Stimulated activated CD4-positive, alpha-beta T cell treated with anti-CD3 and anti-CD28 coated beads, TNF-alpha, amount 100 ng/mL, for 24 hours (primary cell): ENCODE measurements around the gene IQCE.
"Not testable (repeated sequence)": the region's sequence is repeated elsewhere in the genome, so short reads cannot be mapped to it uniquely, and the experiment has no call there.

ENCODE experiments used
- DNase-seq, 3 experiments: peaks; one replicate each; pipeline ENCODE4 v3.0.0-alpha.2; 2020; ENCODE audit warnings: low read depth in 3 of 3

IQCE gene

DNA sequence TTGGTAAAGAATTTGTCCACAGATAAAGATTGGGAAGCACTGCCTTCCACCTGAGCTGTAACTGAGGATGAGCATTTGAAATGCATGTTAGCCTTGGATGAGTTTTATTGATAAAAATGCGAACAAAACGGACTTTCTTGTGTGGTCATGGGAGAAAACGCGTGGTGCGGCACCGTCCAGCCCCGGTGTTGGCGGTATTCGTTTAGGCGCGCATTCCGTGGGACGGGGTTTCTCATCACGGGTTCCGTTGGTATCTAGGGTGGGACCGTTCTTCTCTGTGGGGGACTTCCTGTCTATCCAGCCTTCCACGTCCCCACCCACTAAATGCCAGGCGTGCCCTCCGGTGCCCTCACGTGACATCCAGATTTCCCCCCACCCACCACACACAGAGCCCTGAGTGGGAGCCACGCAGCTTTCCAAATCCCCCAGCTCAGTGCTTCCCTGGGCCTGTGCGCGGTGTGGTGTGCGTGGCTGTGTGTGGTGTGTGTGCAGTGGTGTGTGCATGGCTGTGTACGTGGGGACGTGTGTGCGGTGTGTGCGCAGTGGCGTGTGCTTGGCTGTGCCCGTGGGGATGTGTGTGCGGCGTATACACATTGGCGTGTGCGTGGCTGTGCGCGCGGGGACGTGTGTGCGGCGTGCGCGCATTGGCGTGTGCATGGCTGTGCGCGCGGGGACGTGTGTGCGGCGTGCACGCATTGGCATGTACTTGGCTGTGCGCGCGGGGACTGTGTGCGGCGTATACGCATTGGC lies 18.1 kb downstream of the IQCE start:
- no peak for DNase-seq

- no peak for DNase-seq
Measured at GRCh38 chr7:2577914-2578680, 19.3 kb downstream of the IQCE start.

GRCh38 chr7:2580636-2581035 lies 21.9 kb downstream of the IQCE start:
- DNase-seq, result no peak

GRCh38 chr7:2582006-2582735 lies 23.4 kb downstream of the IQCE start:
- DNase-seq, result no peak

GRCh38 chr7:2583798-2584580 lies 25.2 kb downstream of the IQCE start:
- no peak for DNase-seq

- no peak for DNase-seq
Measured at GRCh38 chr7:2585446-2585845, 26.7 kb downstream of the IQCE start.

DNA sequence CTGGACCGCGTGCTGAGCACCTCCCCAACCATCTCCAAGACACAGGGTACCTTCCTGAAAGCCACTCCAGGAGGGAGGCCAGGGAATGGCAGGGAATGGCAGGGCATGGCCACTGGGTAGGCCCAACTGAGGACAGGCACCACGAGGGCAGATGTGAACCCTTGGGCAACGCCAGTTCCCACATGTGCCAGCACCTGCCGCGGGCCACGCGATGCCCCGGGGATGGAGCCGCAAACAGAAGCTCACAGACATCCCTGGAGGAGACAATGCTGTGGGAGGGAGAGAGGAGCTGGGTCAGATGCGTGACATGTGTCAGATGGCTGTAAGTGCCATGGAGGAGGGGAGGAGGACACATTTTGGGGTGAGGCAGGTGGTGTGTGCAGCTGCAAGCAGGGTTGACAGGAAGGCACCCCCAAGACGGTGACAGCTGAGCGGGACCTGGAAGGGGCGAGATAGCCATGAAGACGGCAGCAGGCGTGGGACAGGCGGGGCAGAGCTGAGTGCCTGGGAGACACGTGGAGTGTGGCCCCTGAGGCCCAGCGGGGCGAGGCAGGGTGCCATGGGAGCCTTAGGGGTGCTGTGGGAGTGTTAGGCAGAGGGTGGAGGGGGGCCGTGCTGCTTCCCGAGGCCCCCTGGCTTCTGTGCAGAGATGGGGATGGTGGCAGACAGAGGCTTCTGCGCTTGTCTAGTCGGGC lies 27.7 kb downstream of the IQCE start:
- DNase-seq, result no peak

DNA sequence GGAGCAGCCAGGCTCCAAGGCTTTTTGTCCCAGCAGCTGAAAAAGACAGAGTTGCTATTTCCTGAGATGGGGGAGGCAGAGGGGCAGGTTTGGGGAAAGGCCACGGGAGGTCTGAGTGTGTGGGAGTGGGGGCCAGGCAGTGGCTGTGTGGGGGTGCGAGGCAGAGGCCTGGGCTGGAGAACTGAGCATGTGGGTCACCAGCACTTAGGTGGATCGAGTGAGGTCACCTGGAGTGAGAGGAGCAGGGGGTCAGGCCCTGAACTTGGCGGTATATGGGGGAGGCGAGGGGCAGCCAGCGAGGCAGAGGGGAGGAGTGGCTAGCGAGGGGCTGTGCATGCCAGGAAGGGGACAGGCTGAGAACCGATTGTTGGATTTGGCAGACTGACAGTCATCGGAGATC lies 28.4 kb downstream of the IQCE start:
- no peak for DNase-seq

DNA sequence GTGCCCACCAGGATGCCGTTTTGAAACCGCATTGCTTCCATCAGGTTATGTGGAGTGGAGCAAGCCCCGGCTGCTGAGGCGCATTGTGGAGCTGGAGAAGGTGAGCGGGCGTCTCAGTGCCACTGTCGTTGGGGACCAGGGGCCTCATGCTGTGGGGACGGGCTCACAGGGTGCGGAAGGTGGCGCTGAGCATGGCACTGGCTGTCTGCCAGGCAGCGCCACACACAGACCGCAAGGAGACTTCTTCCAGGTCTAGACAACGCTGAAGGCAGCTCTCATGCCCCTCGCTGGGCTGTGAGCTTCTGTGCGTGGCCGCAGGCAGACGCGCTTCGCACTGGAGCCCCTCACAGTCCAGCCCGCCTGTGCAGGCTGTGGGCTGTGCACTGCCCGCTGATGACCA lies 29.0 kb downstream of the IQCE start:
- DNase-seq, result no peak

DNA sequence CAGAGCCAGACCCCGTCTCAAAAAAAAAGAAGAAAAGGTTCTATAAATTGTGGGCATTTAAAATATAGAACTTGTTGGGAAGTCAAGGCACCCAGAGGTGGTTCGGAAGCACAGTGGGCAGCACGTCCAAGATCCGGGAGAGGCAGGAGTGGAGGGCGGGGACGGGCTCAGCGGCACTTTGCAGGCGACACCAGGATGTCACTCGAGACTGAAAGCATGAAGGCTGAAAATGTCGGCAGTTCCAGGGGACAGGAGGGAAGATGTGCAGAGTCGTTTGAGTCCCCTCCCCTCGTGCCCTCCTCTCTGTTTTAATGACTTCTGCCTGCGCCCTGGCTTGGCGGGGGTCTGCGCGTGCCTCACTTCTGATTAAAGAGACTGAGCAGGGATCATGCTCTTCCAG lies 30.6 kb downstream of the IQCE start:
- no peak for DNase-seq

GRCh38 chr7:2589941-2590340 lies 31.2 kb downstream of the IQCE start:
- not testable (repeated sequence) for DNase-seq

DNA sequence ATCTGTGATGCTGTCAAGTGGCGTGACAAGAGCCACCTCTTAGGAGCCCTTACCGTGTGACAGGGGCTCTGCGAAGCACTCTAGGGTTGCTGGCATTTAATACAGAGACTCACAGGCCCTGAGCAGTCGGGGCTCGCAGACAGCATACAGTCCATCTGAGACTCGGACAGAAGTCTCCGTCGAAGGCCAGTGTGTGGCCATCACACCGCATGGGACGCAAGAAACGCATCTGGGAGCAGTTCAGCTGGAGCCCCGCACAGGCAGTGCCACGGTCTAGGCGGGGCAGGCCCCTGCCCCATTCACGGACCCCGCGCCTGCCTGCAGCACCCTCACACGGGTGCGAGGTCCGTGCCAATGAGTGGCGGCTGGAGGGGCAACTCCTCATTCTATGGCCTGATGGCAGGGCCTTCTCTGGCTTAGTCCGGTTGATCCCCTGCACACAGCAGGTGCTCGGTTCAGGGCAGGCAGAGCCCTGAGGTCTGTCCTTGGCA lies 33.6 kb downstream of the IQCE start:
- DNase-seq, result no peak

DNA sequence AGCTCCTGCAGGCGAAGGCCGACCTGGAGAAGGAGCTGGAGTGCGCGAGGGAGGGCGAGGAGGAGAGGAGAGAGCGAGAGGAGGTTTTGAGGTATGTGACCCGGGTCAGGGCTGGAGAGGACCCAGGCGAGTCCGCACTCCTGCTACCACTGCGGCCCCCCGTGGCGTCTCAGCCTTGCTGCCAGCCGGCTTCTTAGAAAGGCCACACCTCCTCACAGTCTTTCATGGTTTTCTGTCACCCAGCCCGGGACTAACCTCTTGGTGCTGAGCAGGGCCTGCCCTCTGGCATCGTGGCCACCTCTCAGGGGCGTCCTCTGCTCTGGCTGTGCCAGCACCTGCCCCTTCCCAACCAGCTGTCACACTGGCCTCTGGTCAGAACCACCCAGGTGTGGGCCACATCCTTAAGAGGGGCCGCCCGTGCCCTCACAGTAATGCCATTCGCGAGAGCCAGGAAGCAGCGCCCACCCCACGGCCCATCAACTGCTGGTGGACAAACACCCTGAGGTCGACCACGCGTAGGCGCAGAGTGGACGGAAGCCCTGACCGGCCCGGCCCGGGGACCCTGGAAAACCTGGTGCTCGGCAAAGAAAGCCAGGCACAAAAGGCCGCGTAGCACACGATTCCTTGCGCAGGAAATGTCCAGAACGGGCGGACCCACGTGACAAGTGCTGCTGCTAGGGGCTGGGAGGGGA lies 34.4 kb downstream of the IQCE start:
- no peak for DNase-seq

DNA sequence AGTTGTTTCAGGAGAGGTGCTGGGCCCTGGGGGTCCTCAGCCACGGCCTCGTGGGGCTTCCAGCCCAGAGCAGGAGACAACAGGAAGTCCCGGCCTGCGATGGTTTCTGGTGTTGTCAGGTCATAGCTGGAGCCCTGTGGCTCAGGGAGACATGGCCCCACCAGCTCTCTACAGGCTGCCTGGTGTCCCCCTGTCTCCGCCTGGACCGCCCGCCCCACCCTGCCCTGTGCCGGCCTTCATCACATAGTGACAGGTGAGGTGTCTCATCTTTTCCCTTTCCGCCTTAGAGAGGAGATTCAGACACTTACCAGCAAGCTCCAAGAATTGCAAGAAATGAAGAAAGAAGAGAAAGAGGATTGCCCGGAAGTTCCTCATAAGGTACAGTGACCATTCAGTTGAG lies 35.8 kb downstream of the IQCE start:
- no peak for DNase-seq

DNA sequence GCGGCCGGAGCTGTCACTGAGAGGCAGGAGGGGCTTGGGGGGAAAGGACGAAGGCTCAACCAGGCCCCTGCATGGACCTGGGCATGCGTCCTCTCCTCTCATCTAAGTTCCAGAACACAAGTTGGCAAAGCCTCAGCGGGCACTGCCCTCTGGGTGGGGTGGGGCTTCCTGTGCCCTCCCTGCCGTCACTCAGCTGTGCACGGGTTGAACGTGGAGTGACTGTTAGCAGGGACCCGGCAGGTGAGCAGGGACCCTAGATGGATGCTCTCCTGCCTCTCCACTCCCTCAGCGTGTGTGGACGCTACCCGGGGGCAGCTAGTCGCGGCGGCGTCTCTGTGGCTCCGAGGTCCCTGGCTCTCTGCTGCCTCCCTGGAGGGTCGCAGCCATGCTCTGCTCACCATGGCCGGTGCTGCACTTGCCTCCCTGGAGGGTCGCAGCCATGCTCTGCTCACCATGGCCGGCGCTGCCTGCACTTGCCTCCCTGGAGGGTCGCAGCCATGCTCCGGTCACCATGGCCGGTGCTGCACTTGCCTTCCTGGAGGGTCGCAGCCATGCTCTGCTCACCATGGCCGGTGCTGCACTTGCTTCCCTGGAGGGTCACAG lies 36.6 kb downstream of the IQCE start:
- DNase-seq, result no peak

- DNase-seq, result no peak
Measured at GRCh38 chr7:2596464-2597272, 37.9 kb downstream of the IQCE start.

GRCh38 chr7:2597273-2597640 lies 38.5 kb downstream of the IQCE start:
- DNase-seq, result no peak

DNA sequence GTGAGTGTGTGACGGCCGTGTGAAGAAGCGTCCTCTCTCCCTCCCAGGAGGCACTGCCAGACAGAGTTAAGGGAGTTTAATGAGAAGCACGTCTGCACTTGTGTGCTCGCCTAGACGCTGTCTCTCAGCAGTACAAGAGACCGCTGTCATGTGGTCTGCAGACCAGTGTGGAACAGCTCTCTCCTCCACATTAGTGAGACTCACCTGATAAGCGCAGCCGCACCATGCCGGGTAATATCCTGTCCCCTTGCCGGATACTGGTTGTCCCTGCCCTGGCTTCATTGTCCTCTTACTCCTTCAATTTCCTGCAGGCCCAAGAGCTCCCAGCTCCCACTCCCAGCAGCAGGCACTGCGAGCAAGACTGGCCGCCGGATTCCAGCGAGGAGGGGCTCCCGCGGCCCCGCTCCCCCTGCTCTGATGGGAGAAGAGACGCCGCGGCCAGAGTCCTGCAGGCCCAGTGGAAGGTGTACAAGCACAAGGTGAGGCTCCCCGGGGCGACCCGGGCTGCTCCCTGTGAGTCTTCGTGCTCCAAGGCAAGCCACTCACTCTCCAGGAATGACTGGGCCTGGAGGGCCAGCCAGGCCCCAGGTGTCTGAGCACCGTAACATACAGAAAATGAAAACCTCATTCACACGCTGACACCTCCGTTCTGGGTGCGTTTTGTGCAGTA lies 39.5 kb downstream of the IQCE start:
- no peak for DNase-seq

DNA sequence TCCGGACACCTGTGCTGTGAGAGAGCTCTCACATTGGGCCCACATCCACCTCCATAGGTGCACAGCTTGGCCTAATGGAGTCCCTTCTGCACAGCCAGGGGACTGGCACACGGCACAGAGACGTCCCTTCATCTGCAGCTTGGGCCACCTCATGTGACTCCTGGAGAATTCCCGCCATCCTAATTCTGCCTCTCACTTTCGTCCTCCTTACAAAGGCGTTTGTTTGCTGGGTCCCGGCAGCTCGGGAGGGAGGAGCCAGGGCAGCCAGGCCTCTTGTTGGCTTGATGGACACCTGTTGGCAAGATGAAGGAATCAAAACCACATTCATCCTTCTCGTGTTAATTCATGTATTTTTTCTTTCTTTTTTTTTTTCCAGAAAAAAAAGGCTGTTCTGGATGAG lies 42.3 kb downstream of the IQCE start:
- no peak for DNase-seq
